ENCODE data around the gene DYNLT1. TPM values are rescaled to one million over a fixed set of nuclear protein-coding genes. Genes with fewer than 3 reads are reported as not detected.

Gene DYNLT1
- total and polyA plus RNA-seq, 2 of the 13 experiments (the other 11 are each of a cell fraction or from before 2014, with no cell fraction given), result 108 to 171 TPM

DNA sequence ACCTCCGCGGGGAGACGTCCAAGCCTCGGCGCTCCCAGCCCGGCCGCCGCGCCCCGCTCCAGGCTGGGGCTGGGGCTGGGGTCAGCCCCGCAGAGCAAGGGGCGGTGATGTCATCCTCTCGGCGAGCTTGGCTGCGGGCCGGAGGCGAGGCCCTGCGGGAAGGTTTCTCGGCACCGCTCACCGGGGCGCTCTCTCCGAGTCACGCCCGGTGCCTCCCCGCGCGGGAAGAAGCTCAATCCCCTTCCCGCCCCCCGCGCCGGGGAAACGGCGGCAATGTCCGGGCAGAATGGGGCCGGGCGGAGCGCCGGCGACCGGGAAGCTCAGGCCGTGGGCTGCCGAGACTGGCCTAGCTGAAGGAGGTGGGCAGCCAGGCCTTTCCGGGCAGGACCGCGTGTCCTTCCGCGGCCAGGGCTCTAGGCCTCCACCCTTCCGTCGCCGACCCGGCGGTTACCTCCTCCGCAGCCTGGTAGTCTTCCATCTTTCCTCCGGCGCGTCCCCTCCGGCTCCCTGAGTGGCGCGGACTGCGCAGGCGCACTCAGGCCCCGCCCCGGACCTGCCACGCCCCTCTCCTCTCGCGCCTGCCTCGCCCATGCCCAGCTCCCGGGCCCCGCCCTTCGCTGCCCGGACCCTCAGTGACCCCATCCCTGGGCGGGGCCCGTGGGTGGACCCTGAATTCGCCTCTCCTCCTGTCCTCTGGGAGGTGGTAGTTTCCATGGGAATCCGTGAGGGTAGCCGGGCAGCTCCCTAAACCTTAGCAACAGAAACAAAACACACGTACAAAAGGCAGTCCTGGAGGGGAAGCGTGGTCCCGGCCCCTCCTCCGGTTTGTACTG, at the start of gene DYNLT1 (continued):
- TF ChIP-seq SP140L (CRISPR knock-in tag; IDR thresholded peaks at IDR 0.05; ENCODE audit: borderline replicate concordance), result no peak; the same call in 1 of the 2 replicates
- TF ChIP-seq TCF7 (IDR thresholded peaks at IDR 0.05; ENCODE audit: low read depth), result no peak
- peak; percentile 77 for TF ChIP-seq ZNF33B (CRISPR knock-in tag; IDR thresholded peaks at IDR 0.05)
- no peak for TF ChIP-seq SYNCRIP (IDR thresholded peaks at IDR 0.05; ENCODE audit: insufficient read depth, low read depth, low read length)
- peak; percentile 61 for TF ChIP-seq GATAD1 (CRISPR knock-in tag; IDR thresholded peaks at IDR 0.05)
- no peak for TF ChIP-seq NR3C1 (CRISPR knock-in tag; IDR thresholded peaks at IDR 0.05)
- TF ChIP-seq MZF1 (CRISPR knock-in tag; IDR thresholded peaks at IDR 0.05; ENCODE audit: borderline replicate concordance), result no peak
- no peak for TF ChIP-seq SMC3 (IDR thresholded peaks at IDR 0.05; ENCODE audit: low read length)
- TF ChIP-seq, protein P1, sequence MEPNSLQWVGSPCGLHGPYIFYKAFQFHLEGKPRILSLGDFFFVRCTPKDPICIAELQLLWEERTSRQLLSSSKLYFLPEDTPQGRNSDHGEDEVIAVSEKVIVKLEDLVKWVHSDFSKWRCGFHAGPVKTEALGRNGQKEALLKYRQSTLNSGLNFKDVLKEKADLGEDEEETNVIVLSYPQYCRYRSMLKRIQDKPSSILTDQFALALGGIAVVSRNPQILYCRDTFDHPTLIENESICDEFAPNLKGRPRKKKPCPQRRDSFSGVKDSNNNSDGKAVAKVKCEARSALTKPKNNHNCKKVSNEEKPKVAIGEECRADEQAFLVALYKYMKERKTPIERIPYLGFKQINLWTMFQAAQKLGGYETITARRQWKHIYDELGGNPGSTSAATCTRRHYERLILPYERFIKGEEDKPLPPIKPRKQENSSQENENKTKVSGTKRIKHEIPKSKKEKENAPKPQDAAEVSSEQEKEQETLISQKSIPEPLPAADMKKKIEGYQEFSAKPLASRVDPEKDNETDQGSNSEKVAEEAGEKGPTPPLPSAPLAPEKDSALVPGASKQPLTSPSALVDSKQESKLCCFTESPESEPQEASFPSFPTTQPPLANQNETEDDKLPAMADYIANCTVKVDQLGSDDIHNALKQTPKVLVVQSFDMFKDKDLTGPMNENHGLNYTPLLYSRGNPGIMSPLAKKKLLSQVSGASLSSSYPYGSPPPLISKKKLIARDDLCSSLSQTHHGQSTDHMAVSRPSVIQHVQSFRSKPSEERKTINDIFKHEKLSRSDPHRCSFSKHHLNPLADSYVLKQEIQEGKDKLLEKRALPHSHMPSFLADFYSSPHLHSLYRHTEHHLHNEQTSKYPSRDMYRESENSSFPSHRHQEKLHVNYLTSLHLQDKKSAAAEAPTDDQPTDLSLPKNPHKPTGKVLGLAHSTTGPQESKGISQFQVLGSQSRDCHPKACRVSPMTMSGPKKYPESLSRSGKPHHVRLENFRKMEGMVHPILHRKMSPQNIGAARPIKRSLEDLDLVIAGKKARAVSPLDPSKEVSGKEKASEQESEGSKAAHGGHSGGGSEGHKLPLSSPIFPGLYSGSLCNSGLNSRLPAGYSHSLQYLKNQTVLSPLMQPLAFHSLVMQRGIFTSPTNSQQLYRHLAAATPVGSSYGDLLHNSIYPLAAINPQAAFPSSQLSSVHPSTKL (CRISPR knock-in tag; IDR thresholded peaks at IDR 0.05), result peak; percentile 59; the same call in 1 of the 2 replicates
- peak; percentile 66 for TF ChIP-seq ZNF264 (CRISPR knock-in tag; IDR thresholded peaks at IDR 0.05)
- peak; percentile 79; the same call in 1 of the 2 replicates for TF ChIP-seq KLF11 (CRISPR knock-in tag; IDR thresholded peaks at IDR 0.05)
- TF ChIP-seq, protein P2, sequence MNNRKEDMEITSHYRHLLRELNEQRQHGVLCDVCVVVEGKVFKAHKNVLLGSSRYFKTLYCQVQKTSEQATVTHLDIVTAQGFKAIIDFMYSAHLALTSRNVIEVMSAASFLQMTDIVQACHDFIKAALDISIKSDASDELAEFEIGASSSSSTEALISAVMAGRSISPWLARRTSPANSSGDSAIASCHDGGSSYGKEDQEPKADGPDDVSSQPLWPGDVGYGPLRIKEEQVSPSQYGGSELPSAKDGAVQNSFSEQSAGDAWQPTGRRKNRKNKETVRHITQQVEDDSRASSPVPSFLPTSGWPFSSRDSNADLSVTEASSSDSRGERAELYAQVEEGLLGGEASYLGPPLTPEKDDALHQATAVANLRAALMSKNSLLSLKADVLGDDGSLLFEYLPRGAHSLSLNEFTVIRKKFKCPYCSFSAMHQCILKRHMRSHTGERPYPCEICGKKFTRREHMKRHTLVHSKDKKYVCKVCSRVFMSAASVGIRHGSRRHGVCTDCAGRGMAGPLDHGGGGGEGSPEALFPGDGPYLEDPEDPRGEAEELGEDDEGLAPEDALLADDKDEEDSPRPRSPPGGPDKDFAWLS (CRISPR knock-in tag; IDR thresholded peaks at IDR 0.05; ENCODE audit: borderline replicate concordance), result 0 out of 2 replicates have a peak, but pooled peaks have one; percentile 7
- TF ChIP-seq GPBP1L1 (CRISPR knock-in tag; IDR thresholded peaks at IDR 0.05), result no peak
- TF ChIP-seq ZNF121 (CRISPR knock-in tag; IDR thresholded peaks at IDR 0.05), result no peak
- TF ChIP-seq ZNF607 (CRISPR knock-in tag; IDR thresholded peaks at IDR 0.05; ENCODE audit: borderline replicate concordance), result peak; percentile 78
- TF ChIP-seq, protein P3, sequence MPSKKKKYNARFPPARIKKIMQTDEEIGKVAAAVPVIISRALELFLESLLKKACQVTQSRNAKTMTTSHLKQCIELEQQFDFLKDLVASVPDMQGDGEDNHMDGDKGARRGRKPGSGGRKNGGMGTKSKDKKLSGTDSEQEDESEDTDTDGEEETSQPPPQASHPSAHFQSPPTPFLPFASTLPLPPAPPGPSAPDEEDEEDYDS (CRISPR knock-in tag; IDR thresholded peaks at IDR 0.05), result peak; percentile 67
- TF ChIP-seq, protein P4, sequence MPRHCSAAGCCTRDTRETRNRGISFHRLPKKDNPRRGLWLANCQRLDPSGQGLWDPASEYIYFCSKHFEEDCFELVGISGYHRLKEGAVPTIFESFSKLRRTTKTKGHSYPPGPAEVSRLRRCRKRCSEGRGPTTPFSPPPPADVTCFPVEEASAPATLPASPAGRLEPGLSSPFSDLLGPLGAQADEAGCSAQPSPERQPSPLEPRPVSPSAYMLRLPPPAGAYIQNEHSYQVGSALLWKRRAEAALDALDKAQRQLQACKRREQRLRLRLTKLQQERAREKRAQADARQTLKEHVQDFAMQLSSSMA (CRISPR knock-in tag; IDR thresholded peaks at IDR 0.05), result 0 out of 2 replicates have a peak, but pooled peaks have one; percentile 70
- TF ChIP-seq ZNF24 (IDR thresholded peaks at IDR 0.05), result no peak
- no peak for TF ChIP-seq KAT2B (IDR thresholded peaks at IDR 0.05; ENCODE audit: borderline replicate concordance, low read depth, low read length)
- TF ChIP-seq, protein P5, sequence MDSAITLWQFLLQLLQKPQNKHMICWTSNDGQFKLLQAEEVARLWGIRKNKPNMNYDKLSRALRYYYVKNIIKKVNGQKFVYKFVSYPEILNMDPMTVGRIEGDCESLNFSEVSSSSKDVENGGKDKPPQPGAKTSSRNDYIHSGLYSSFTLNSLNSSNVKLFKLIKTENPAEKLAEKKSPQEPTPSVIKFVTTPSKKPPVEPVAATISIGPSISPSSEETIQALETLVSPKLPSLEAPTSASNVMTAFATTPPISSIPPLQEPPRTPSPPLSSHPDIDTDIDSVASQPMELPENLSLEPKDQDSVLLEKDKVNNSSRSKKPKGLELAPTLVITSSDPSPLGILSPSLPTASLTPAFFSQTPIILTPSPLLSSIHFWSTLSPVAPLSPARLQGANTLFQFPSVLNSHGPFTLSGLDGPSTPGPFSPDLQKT (CRISPR knock-in tag; IDR thresholded peaks at IDR 0.05; ENCODE audit: borderline replicate concordance), result no peak
